Lower leg skin (tissue), 4 donors: ENCODE measurements around the gene RBFOX2. TPM values are rescaled to one million over a fixed set of nuclear protein-coding genes. Genes with fewer than 3 reads are reported as not detected.

Experiments
- DNase-seq, 2 donors: peaks; one replicate each; pipeline ENCODE4 v3.0.0-alpha.2; 2019; ENCODE audit warnings: low spot score in 2 of 2
- H3K4me3 ChIP-seq: fragments of 200-600 bp; sonication (generic); 2 replicates; pipeline ENCODE4 v1.5.1; 2017; ENCODE audit warnings: mild to moderate bottlenecking, low read depth; ENCODE audit not compliant: poor library complexity, severe bottlenecking
- CTCF ChIP-seq, 3 donors: fragments of 450-650 bp; IDR thresholded peaks; one replicate each; pipeline ENCODE4 v1.5.1; 2016; ENCODE audit warnings: antibody characterized with exemption in 3 of 3, mild to moderate bottlenecking in 3 of 3, moderate library complexity in 2 of 3
- POLR2A ChIP-seq, 2 donors: fragments of 450-650 bp; IDR thresholded peaks; one replicate each; pipeline ENCODE4 v1.6.1; 2016 to 2017; ENCODE audit warnings: antibody characterized with exemption in 2 of 2, mild to moderate bottlenecking in 1 of 2, moderate library complexity in 1 of 2
- WGBS, 2 donors: methylation state at CpG; one replicate each; pipeline ENCODE4 v1.1.5; 2018; 5-methylcytosine and 5-hydroxymethylcytosine counted together
- intact Hi-C: fragments of 100-400 bp; cut with DNase I; formaldehyde crosslinking; loops from one replicate; pipeline ENCODE4 v1.15.0; 2023; ENCODE audit warnings: low total_unique reads
- total RNA-seq, 4 donors: library from RNA; depleted of rRNA; stranded (reverse); fragments of >200 nt; gene quantifications; one replicate each; pipeline ENCODE4 v1.1.0, GENCODE V29; 2016

Gene RBFOX2
- total RNA-seq, 4 donors from 2014 or later = 40.9 to 56.5 (median 51.1) TPM

- intact Hi-C loops = loop anchor here (5.0 kb wide), 1 partner anchor 173 kb away; no protein-coding TSS in a partner anchor
- DNase-seq = no peak
- 33 to 48% methylated on average over 7 of the region's 7 CpGs for WGBS, 2 donors
- no peak overlapping the region for H3K4me3 ChIP-seq
- no peak for TF ChIP-seq CTCF (IDR thresholded peaks at IDR 0.05)
- no peak for TF ChIP-seq POLR2A (IDR thresholded peaks at IDR 0.05)
These were observed 294.7 kb downstream of the RBFOX2 start for GRCh38 chr22:35733791-35734516.

GRCh38 chr22:35733036-35733435, 295.6 kb downstream of the RBFOX2 start:
- intact Hi-C loops = loop anchor here (5.0 kb wide), 1 partner anchor 174 kb away; no protein-coding TSS in a partner anchor
- no peak for TF ChIP-seq POLR2A (IDR thresholded peaks at IDR 0.05)
- TF ChIP-seq CTCF (IDR thresholded peaks at IDR 0.05) = no peak
- H3K4me3 ChIP-seq = no peak overlapping the region
- DNase-seq = no peak
- 91 to 92% methylated on average over 10 of the region's 10 CpGs for WGBS, 2 donors

GRCh38 chr22:35732116-35732515, 296.5 kb downstream of the RBFOX2 start:
- 95 to 96% methylated on average over 9 of the region's 9 CpGs for WGBS, 2 donors
- intact Hi-C loops = loop anchor here (5.0 kb wide), 1 partner anchor 175 kb away; no protein-coding TSS in a partner anchor
- TF ChIP-seq CTCF (IDR thresholded peaks at IDR 0.05) (no peak), POLR2A (IDR thresholded peaks at IDR 0.05) (no peak)
- no peak for DNase-seq
- no peak overlapping the region for H3K4me3 ChIP-seq

GRCh38 chr22:35731321-35731720, 297.3 kb downstream of the RBFOX2 start:
- no peak overlapping the region for H3K4me3 ChIP-seq
- TF ChIP-seq POLR2A (IDR thresholded peaks at IDR 0.05) (no peak), CTCF (IDR thresholded peaks at IDR 0.05) (no peak)
- no peak for DNase-seq
- intact Hi-C loops = loop anchor here (5.0 kb wide), 1 partner anchor 176 kb away; no protein-coding TSS in a partner anchor
- WGBS, 2 donors = 79 to 81% methylated on average over 9 to 10 of the region's 10 CpGs

- intact Hi-C loops = no loop called here
These were observed 299.3 kb downstream of the RBFOX2 start for GRCh38 chr22:35729309-35729698.

More at GRCh38 chr22:35729309-35729698, 299.3 kb downstream of the RBFOX2 start:
- no peak for DNase-seq
- 47 to 60% methylated on average over 2 of the region's 2 CpGs for WGBS, 2 donors
- TF ChIP-seq CTCF (IDR thresholded peaks at IDR 0.05) = no peak
- TF ChIP-seq POLR2A (IDR thresholded peaks at IDR 0.05) = no peak
- no peak overlapping the region for H3K4me3 ChIP-seq
